Measurements from ENCODE around the gene LDB2. TPM values are rescaled to one million over a fixed set of nuclear protein-coding genes. Genes with fewer than 3 reads are reported as not detected.

Gene LDB2
- polyA plus RNA-seq, 3 donors: not detected

GRCh38 chr4:16843831-16844508 is 54.5 kb downstream of the LDB2 start:
- no peak overlapping the region for H3K4me3 Mint-ChIP-seq
- Histone ChIP-seq H3K4me1 (ENCODE audit: control insufficient read depth in 1 of 2, insufficient read depth in 2 of 2, low read length in 2 of 2) (no peaks in the 10 kb centered on the region), H3K79me2 (ENCODE audit: insufficient read depth, low read length) (no peaks in the 10 kb centered on the region), H4K20me1 (ENCODE audit: insufficient read depth, low read length) (no peaks in the 10 kb centered on the region), H2AFZ (ENCODE audit: insufficient read depth, low read depth, low read length, poor library complexity, severe bottlenecking) (no peak overlapping the region), H3K9me3 (replicated peaks in 1 of 2; ENCODE audit: control insufficient read depth in 1 of 2, insufficient read depth in 1 of 2, low read length in 2 of 2) (no peaks in the 10 kb centered on the region), H3K4me3 (replicated peaks in 1 of 3; ENCODE audit: low read depth in 2 of 3, low read length in 3 of 3) (no peak overlapping the region), H3K9ac (ENCODE audit: insufficient read depth, low read length, poor library complexity, severe bottlenecking) (no peak overlapping the region), H3K36me3 (replicated peaks in 1 of 2; ENCODE audit: control insufficient read depth in 1 of 2, insufficient read depth in 2 of 2, low read length in 2 of 2) (no peaks in the 10 kb centered on the region), H3K27me3 (ENCODE audit: control insufficient read depth in 2 of 2, insufficient read depth in 2 of 2, low read length in 2 of 2) (no peaks in the 10 kb centered on the region), H3K4me2 (replicated peaks; ENCODE audit: extremely low read depth, low read length, poor library complexity, severe bottlenecking) (no peak overlapping the region), H3K27ac (ENCODE audit: low read depth in 1 of 2, low read length in 2 of 2) (no peak overlapping the region)
- no peak overlapping the region for H3K27ac Mint-ChIP-seq
- DNase-seq: peak in 1 of 3 donors; percentile 11
- TF ChIP-seq, protein P1, sequence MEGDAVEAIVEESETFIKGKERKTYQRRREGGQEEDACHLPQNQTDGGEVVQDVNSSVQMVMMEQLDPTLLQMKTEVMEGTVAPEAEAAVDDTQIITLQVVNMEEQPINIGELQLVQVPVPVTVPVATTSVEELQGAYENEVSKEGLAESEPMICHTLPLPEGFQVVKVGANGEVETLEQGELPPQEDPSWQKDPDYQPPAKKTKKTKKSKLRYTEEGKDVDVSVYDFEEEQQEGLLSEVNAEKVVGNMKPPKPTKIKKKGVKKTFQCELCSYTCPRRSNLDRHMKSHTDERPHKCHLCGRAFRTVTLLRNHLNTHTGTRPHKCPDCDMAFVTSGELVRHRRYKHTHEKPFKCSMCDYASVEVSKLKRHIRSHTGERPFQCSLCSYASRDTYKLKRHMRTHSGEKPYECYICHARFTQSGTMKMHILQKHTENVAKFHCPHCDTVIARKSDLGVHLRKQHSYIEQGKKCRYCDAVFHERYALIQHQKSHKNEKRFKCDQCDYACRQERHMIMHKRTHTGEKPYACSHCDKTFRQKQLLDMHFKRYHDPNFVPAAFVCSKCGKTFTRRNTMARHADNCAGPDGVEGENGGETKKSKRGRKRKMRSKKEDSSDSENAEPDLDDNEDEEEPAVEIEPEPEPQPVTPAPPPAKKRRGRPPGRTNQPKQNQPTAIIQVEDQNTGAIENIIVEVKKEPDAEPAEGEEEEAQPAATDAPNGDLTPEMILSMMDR (IDR thresholded peaks at IDR 0.05): no peak
- H3K36me3 Mint-ChIP-seq: no peaks in the 10 kb centered on the region
- peaks cover 2% of the 10 kb centered on the region for H3K4me1 Mint-ChIP-seq
- 60% methylated on average over 1 of the region's 6 CpGs for WGBS (ENCODE audit: insufficient coverage)
- intact Hi-C loops (cut with micrococcal nuclease): no loop called here
- H3K27me3 Mint-ChIP-seq (ENCODE audit: low read depth in 3 of 3): peaks cover 1 to 3% (median 2%) of the 10 kb centered on the region in 3 donors
- peaks cover 0 to 7% (median 0%) of the 10 kb centered on the region in 7 donors for H3K9me3 Mint-ChIP-seq

- TF ChIP-seq, protein P1 (IDR thresholded peaks at IDR 0.05): no peak
- Mint-ChIP-seq H3K4me1 (no peaks in the 10 kb centered on the region), H3K9me3 (peaks cover 0 to 4% (median 0%) of the 10 kb centered on the region in 7 donors), H3K27ac (peak overlapping the region in 1 of 7 donors; percentile 31), H3K36me3 (no peaks in the 10 kb centered on the region), H3K4me3 (no peak overlapping the region), H3K27me3 (ENCODE audit: low read depth in 3 of 3) (peaks cover 0 to 7% (median under 1%) of the 10 kb centered on the region in 3 donors)
- Histone ChIP-seq H2AFZ (ENCODE audit: insufficient read depth, low read depth, low read length, poor library complexity, severe bottlenecking) (no peak overlapping the region), H3K9ac (ENCODE audit: insufficient read depth, low read length, poor library complexity, severe bottlenecking) (no peak overlapping the region), H3K4me3 (replicated peaks in 1 of 3; ENCODE audit: low read depth in 2 of 3, low read length in 3 of 3) (no peak overlapping the region), H3K27me3 (ENCODE audit: control insufficient read depth in 2 of 2, insufficient read depth in 2 of 2, low read length in 2 of 2) (no peaks in the 10 kb centered on the region), H3K36me3 (replicated peaks in 1 of 2; ENCODE audit: control insufficient read depth in 1 of 2, insufficient read depth in 2 of 2, low read length in 2 of 2) (no peaks in the 10 kb centered on the region), H3K4me2 (replicated peaks; ENCODE audit: extremely low read depth, low read length, poor library complexity, severe bottlenecking) (no peak overlapping the region), H4K20me1 (ENCODE audit: insufficient read depth, low read length) (no peaks in the 10 kb centered on the region), H3K4me1 (ENCODE audit: control insufficient read depth in 1 of 2, insufficient read depth in 2 of 2, low read length in 2 of 2) (no peaks in the 10 kb centered on the region), H3K9me3 (replicated peaks in 1 of 2; ENCODE audit: control insufficient read depth in 1 of 2, insufficient read depth in 1 of 2, low read length in 2 of 2) (no peaks in the 10 kb centered on the region), H3K79me2 (ENCODE audit: insufficient read depth, low read length) (no peaks in the 10 kb centered on the region), H3K27ac (ENCODE audit: low read depth in 1 of 2, low read length in 2 of 2) (no peak overlapping the region)
- no peak for DNase-seq
- intact Hi-C loops (cut with micrococcal nuclease): no loop called here
- WGBS (ENCODE audit: insufficient coverage): 100% methylated on average over 1 of the region's 4 CpGs
Measured at GRCh38 chr4:16838226-16838875, 60.1 kb downstream of the LDB2 start.

Data from CD14-positive monocyte (primary cell).